Mucosa of gallbladder (tissue), 1 donor: ENCODE results near the gene SLC12A4. TPM values are rescaled to one million over a fixed set of nuclear protein-coding genes. Genes with fewer than 3 reads are reported as not detected.

Experiments used
- total RNA-seq: library from RNA; stranded (reverse); gene quantifications from one replicate; pipeline ENCODE4 v1.2.1, GENCODE V29; 2021
- donor health status: DM: no; HTN: no; CAD: no.

The SLC12A4 gene
- total RNA-seq, 1 donor from 2014 or later: 76.6 TPM

Other genes with a start within 250 kb of the SLC12A4 start
- gene GFOD2, start 249.3 kb downstream of the SLC12A4 start, total RNA-seq: 25.9 TPM
- gene RANBP10, start 162.1 kb downstream of the SLC12A4 start, total RNA-seq: 22.7 TPM
- 4.1 TPM for gene TSNAXIP1, start 161.7 kb downstream of the SLC12A4 start, total RNA-seq
- gene THAP11, start 126.3 kb downstream of the SLC12A4 start, total RNA-seq: 27.2 TPM
- gene NUTF2, start 121.7 kb downstream of the SLC12A4 start, total RNA-seq: 69.3 TPM
- gene CENPT, start 120.9 kb downstream of the SLC12A4 start, total RNA-seq: 44.6 TPM
- gene EDC4, start 95.6 kb downstream of the SLC12A4 start, total RNA-seq: 59.5 TPM
- 1.2 TPM for gene NRN1L, start 83.8 kb downstream of the SLC12A4 start, total RNA-seq
- 31.6 TPM for gene PSKH1, start 75.4 kb downstream of the SLC12A4 start, total RNA-seq
- gene CTRL, start 36.8 kb downstream of the SLC12A4 start, total RNA-seq: 1.1 TPM
- 68.8 TPM for gene PSMB10, start 31.8 kb downstream of the SLC12A4 start, total RNA-seq
- gene LCAT, start 24.5 kb downstream of the SLC12A4 start, total RNA-seq: 30.3 TPM
- gene DPEP3, start 11.9 kb upstream of the SLC12A4 start, total RNA-seq: not detected
- gene DPEP2, start 30.8 kb upstream of the SLC12A4 start, total RNA-seq: 3.4 TPM
- not detected for gene DPEP2NB, start 47.3 kb upstream of the SLC12A4 start, total RNA-seq
- gene DDX28, start 54.6 kb upstream of the SLC12A4 start, total RNA-seq: 6.6 TPM
- gene DUS2, start 54.6 kb upstream of the SLC12A4 start, total RNA-seq: 9.4 TPM
- 46.5 TPM for gene NFATC3, start 116.7 kb upstream of the SLC12A4 start, total RNA-seq